NCI-H1930 (cell line): ENCODE results near the gene GGA1.

Source experiments
- DNase-seq, 2 experiments: peaks; one replicate each; lab custom pipeline; 2025; lab: John Stamatoyannopoulos, UW

GGA1 gene

DNA sequence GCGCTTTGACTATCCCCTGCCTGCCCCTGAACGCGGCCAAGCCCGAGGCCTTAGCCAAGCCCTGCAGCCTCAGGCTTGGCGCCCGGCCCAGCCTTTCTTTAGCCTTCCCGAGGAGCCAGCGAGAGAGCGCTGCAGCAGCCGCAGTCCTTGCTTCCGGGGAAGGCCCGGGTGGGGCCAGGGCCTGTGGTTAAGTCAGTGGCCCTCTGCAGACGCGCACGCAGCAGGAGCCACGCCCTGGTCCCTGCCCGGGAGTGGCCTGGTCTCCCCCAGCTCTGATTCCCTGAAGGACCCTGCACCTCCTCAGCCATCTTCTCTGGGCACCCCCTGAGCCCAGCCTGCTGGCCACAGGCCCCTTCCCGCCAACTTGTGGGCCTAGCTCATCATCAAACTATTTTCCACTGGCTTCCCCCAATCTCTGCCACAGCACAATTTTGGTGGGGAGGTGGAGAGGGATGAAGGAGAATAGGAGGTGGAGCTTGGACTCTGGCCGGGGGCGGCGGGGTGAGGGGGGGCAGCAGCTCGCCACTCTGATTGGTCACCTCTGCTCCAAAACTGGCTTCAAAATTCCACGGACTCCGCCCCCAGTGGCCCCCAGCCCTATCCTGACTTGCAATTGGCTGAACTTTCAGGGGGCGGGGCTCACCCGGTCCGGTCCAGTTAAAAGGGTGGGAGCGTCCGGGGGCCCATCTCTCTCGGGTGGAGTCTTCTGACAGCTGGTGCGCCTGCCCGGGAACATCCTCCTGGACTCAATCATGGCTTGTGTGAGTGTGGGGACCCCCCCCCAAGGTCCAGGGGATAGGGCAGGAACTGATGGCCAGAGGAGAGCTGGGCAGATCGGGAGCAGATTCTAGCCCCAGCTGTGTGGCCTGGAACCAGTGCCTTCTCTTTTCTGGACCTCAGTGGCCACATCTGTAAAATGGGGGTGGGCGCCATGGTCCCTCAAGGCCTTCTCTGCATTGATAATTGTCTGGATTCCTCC, 66.6 kb downstream of the GGA1 start, which contains the start of gene LGALS1:
LGALS1 (plus strand) TSS at position 686 of the 979 bp plus-strand sequence; CDS start at position 753, 67 bp downstream.
- DNase-seq = no peak

DNA sequence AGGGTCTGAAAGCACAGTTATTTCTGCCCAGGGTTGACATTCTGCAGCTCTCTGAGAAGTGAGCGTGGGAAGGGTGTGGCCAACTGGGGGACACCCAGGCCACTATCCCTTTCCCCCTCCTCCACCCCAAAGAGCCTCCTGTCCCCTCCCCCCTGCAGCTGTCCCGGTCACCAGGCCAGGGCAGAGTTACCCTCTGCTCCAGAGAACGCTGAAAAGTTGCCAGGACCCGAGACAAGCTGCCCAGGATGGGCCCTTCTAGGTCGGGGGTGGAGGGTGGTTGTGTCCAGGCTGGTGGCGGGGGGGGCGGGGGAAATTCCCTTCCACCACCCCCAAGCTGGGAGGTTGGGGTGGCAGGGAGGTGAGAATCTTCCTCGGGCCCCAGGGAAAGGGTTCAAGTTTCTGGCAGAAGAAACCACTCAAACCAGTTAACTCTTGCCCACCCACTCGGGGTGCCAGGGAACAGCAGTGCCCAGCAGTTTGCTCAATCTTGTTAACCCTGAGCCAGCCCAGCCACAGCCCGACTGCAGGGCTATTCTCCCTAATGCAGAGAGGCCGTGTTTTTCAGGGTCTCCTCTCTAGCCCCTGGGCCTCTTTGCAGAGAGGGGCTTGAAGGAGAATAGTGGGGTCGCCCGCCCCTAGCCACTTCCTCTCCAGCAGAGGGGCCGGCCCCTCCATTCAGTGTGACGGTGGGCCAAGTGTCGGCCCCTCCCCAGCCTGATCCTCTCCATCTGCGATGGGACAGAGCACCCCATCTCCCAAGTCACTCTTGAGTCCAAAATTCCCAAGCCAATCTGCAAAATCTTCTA, 67.5 kb downstream of the GGA1 start:
- DNase-seq = no peak

DNA sequence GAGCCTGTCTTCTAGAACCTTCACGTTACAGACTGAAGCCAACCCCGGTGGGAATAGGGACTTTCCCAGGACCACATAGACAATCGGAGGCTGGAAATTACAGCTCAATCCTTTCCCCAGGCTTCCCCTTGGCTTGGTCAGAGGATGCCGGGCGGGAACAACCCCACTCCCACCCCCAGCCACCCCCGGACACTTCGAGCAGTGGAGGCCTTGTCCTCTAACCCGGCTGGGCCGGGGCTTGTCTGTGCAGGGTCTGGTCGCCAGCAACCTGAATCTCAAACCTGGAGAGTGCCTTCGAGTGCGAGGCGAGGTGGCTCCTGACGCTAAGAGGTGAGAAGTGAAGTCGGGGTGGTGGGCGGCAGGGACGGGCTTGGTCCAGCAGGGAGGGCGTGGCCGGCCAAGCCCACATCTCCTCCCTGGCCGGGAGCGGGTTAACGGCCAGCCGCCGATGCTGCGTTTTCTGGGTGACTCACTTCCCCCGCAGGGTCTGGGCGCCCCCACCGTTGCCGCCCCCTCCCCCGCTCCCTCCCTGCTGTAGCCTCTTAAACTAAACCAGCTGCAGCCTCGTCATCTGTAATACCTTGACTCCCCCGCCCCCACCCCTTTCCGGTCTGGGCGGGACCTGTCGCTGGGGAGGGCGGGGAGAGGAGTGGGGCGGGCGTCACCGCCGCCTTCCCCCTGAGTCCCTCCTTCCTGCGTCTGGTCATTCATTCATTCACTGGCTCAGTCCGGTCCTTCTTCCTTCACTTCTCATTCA, 68.3 kb downstream of the GGA1 start:
- peak; percentile 71 to 72 for DNase-seq

DNA sequence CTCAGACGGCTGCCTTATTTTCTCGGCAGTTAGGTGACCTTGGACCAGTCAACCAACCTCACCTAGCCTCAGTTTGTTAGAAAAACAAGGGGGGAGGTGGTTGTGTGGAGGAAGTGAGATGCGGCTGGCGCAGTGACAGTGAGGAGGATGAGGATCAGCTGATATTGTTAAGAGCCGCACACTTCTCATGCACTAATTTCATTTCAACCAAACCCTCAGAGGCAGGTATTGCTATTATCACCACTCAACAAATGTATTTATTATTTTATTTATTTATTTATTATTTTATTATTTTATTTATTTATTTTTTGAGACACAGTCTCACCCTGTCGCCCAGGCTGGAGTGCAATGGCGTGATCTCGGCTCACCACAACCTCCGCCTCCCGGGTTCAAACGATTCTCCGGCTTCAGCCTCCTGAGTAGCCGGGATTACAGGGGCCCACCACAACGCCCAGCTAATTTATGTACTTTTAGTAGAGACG, 68.9 kb downstream of the GGA1 start:
- DNase-seq = no peak

DNA sequence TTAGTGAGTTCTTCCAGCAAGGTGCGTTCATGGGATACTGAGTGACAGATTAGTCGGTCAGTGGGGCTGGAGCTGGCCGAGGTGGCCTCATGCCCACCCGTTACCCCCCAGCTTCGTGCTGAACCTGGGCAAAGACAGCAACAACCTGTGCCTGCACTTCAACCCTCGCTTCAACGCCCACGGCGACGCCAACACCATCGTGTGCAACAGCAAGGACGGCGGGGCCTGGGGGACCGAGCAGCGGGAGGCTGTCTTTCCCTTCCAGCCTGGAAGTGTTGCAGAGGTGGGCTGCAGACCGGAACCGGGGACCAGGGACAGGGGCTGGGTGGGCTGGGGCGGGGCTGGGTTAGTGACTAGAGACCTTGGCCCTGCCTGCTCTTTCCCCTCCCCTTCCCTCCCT, 69.7 kb downstream of the GGA1 start:
- no peak for DNase-seq

DNA sequence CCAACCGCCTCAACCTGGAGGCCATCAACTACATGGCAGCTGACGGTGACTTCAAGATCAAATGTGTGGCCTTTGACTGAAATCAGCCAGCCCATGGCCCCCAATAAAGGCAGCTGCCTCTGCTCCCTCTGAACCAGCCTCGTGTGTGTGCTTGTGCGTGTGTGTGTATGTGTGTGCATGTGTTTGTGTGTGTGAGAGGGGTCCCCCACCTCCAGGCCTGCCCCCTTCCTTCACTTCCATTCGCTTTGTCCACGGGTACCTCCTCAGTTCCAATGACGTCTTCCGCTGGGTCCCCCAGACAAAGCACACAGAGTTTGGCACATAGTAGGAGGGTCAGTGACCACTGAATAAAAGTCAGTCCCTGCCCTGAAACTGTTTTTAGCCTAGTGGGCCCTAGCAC, 71.0 kb downstream of the GGA1 start:
- DNase-seq = no peak

DNA sequence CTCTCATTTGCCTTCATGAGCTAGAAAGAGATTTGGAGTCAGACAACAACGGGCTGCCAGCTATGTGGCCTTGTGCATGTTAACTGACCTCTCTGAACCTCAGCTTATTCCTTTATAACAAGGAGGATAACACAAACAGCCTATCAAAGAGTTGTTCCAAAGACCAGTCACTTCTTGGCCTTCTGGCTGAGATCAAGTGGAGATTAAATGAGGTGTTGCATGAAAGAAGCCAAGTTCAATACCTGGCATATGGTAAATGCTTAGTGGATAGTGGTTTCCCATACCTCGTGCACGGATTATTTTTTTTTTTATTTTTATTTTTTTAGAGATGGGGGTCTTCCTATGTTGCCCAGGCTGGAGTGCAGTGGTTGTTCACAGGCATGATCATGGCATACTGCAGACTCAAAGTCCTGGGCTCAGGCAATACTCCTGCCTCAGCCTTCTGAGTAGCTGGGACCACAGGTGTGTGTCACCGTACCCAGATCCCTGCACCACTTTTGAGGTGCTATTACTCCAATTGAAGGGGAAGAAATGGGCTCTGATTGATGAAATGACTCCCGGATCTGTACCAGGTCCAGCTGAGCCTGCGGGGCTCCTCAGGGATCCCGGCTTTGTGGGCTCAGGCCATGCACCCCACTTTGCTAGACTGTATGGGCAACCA, 71.7 kb downstream of the GGA1 start:
- DNase-seq = no peak

DNA sequence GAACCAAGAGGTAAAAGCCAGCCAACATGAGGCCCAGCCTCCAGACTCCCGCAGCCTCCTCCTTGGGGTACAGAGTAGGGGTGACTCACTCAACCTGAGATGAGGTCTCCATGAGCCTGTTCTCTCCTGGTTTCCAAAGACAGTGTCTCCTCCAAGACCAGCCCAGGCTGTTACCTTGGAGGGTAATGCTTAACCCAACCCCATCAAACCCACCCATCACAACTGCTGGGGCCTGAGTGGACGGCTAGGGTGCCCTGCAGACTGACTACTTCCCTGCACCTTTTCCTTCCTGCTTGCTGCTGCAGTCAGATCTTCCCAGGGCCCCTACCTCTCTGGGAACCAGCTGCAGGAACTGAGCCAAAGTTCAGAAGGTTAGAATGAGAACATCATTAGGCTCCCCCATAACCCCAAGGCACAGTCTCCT, 72.4 kb downstream of the GGA1 start:
- DNase-seq = no peak

DNA sequence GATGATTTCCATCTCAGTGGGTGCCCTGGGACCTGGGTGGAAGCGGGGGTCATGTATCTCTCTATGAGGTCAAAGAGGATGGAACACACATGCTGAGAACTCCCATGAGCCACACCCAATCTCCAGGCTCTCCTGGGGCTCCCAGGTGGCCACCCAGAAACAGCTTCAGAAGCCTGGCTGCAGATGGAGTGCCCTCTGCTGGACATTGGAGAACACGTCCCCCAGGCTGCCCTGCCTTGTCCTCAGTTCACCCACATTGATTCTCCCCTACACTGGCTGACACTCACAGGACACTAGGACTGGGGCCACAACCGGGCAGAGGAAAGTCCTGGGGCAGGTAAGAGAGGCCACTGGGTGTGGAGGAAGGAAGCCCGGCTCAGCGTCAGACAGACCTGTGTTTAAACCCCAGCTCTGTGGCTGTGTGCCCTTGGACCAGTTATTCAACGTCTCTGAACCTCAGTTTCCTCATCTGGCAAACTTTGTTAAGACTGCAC, 73.0 kb downstream of the GGA1 start:
- DNase-seq = peak in 1 of 2 experiments; percentile 16
